Fibroblast of lung (primary cell): ENCODE measurements around the gene CCDC157.

Source experiments
- CTCF ChIP-seq, 2 donors: IDR thresholded peaks in 1 of 2; conservative IDR thresholded peaks in 1 of 2; 1 replicate in 1 of 2; 2 replicates in 1 of 2; pipeline ENCODE4 v1.5.1; 2011 to 2012; ENCODE audit warnings: low read length in 2 of 2, control low read depth in 1 of 2, inconsistent platforms in 1 of 2, low read depth in 1 of 2, mild to moderate bottlenecking in 1 of 2
- EZH2 ChIP-seq: IDR thresholded peaks from 2 replicates; pipeline ENCODE4 v1.5.1; 2012; ENCODE audit warnings: low read length, control low read depth, mild to moderate bottlenecking; ENCODE audit errors: missing control alignments

GRCh38 chr22:30390974-30391691 is 34.3 kb downstream of the CCDC157 start:
- TF ChIP-seq CTCF (conservative IDR thresholded peaks at IDR 0.05 in 1 of 2, IDR thresholded peaks at IDR 0.05 in 1 of 2; ENCODE audit: low read depth in 1 of 2, low read length in 2 of 2) (peak; percentile 63 to 67), EZH2 (no peak)
